Gastrocnemius medialis (tissue), 4 donors: ENCODE measurements around the gene LSM5.

Experiments used
- POLR2A ChIP-seq, 2 donors: fragments of 450-650 bp; IDR thresholded peaks; one replicate each; pipeline ENCODE4 v1.6.1; 2017; ENCODE audit warnings: antibody characterized with exemption in 2 of 2, mild to moderate bottlenecking in 2 of 2, moderate library complexity in 2 of 2
- TF ChIP-seq, protein P1 (sequence below), 5 experiments: fragments of 450-650 bp in 3 of 5; fragments of 200-600 bp in 2 of 5; sonication (generic) in 2 of 5; IDR thresholded peaks in 4 of 5; conservative IDR thresholded peaks in 1 of 5; 1 replicate in 4 of 5; 2 replicates in 1 of 5; pipeline ENCODE4 v1.5.1; 2016 to 2019; ENCODE audit warnings: antibody characterized with exemption in 5 of 5, mild to moderate bottlenecking in 3 of 5, moderate library complexity in 3 of 5

DNA sequence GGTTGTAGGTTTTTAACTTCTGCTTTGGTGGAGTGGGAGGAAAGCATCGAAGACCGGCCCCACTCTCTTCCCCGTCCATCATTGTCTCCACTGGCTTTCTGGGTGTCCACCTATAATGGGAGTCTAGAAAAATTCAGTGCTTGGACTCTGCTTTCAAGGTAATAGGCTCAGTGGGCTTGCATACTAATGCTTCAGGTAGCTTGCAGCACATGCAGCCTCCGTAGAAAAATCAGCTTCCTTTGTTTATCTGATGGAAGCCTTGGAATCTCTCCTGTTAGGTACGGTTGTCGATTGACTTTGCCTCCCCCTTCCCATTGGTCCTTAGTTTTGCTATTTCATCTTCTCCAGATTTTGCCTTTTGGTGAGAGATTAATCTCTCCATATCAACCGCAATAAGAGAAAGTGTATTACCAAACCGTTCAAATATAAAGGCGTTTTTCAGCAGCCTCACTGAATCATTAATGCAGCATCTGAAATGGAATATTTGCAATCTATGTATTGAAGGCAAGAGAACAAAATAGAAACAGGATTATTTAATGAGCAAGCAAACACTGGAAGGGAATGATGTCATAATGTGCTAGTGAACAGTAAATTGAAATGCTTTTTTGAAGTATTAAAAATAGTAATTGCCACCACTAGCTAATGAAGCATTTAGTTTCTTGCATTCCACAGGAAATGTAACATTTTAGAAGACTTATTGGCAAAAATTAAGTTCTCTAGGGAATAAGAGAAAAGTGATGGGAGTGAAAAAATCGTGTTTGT is 6.1 kb upstream of the LSM5 start:
- TF ChIP-seq, protein P1, sequence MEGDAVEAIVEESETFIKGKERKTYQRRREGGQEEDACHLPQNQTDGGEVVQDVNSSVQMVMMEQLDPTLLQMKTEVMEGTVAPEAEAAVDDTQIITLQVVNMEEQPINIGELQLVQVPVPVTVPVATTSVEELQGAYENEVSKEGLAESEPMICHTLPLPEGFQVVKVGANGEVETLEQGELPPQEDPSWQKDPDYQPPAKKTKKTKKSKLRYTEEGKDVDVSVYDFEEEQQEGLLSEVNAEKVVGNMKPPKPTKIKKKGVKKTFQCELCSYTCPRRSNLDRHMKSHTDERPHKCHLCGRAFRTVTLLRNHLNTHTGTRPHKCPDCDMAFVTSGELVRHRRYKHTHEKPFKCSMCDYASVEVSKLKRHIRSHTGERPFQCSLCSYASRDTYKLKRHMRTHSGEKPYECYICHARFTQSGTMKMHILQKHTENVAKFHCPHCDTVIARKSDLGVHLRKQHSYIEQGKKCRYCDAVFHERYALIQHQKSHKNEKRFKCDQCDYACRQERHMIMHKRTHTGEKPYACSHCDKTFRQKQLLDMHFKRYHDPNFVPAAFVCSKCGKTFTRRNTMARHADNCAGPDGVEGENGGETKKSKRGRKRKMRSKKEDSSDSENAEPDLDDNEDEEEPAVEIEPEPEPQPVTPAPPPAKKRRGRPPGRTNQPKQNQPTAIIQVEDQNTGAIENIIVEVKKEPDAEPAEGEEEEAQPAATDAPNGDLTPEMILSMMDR (IDR thresholded peaks at IDR 0.05 in 4 of 5, conservative IDR thresholded peaks at IDR 0.05 in 1 of 5), result no peak
- TF ChIP-seq POLR2A (IDR thresholded peaks at IDR 0.05), result no peak
